Aorta (tissue), 5 donors: Measurements from ENCODE around the gene JPH4. TPM values are rescaled to one million over a fixed set of nuclear protein-coding genes. Genes with fewer than 3 reads are reported as not detected.

Source experiments
- ATAC-seq: fragments of 200-7000 bp; cut with Tn5 transposase; one replicate; pipeline ENCODE4 v1.9.1; 2022; ENCODE audit warnings: moderate library complexity; ENCODE audit not compliant: low FRiP score
- DNase-seq, 2 donors: peaks; one replicate each; pipeline ENCODE4 v3.0.0-alpha.2; 2020
- H3K27ac ChIP-seq, 2 donors: one replicate each; pipeline ENCODE4 v1.5.1; 2013; ENCODE audit warnings: low read length in 2 of 2, mild to moderate bottlenecking in 2 of 2, moderate library complexity in 2 of 2, control low read depth in 1 of 2, inconsistent platforms in 1 of 2, low read depth in 1 of 2
- H3K27me3 ChIP-seq, 2 donors: one replicate each; pipeline ENCODE4 v1.6.1; 2013; ENCODE audit warnings: control low read depth in 1 of 2, low read length in 1 of 2, mild to moderate bottlenecking in 1 of 2, moderate library complexity in 1 of 2; ENCODE audit not compliant: insufficient read depth in 2 of 2, control insufficient read depth in 1 of 2
- H3K36me3 ChIP-seq, 2 donors: one replicate each; pipeline ENCODE4 v1.6.1; 2013; ENCODE audit warnings: control low read depth in 1 of 2, low read length in 1 of 2, mild to moderate bottlenecking in 1 of 2; ENCODE audit not compliant: insufficient read depth in 2 of 2, control insufficient read depth in 1 of 2
- H3K4me1 ChIP-seq, 2 donors: one replicate each; pipeline ENCODE4 v1.6.1; 2013; ENCODE audit warnings: low read length in 2 of 2, control low read depth in 1 of 2, mild to moderate bottlenecking in 1 of 2, moderate library complexity in 1 of 2; ENCODE audit not compliant: insufficient read depth in 2 of 2, control insufficient read depth in 1 of 2
- H3K4me3 ChIP-seq, 2 donors: one replicate each; pipeline ENCODE4 v1.5.1; 2013; ENCODE audit warnings: low read length in 2 of 2, control low read depth in 1 of 2, mild to moderate bottlenecking in 1 of 2
- H3K9me3 ChIP-seq: one replicate; pipeline ENCODE4 v1.6.1; 2013; ENCODE audit warnings: mild to moderate bottlenecking, low read length; ENCODE audit not compliant: control insufficient read depth
- WGBS, 2 donors: extraction: QIAGEN DNeasy Blood & Tissue Kit; methylation state at CpG; one replicate each; pipeline ENCODE4 v1.1.7; 2013; 5-methylcytosine and 5-hydroxymethylcytosine counted together
- intact Hi-C, 2 donors: fragments of 100-400 bp; cut with DNase I; formaldehyde crosslinking; loops; one replicate each; pipeline versions ENCODE4 v1.14.2 to v1.15.0; 2022
- long read RNA-seq, 2 donors: library from polyadenylated mRNA; unstranded; transcript quantifications; one replicate each; pipeline ENCODE4 v2.0.0, GENCODE V29; 2020 to 2021
- polyA plus RNA-seq, 2 donors: library from polyadenylated mRNA; stranded (reverse); fragments of 200-250 nt; gene quantifications; one replicate each; pipeline ENCODE4 v1.2.3, GENCODE V29; 2013
- total RNA-seq, 2 donors: library from RNA; stranded (reverse); fragmentation: NEBNext Ultra II Directional; extraction: Animal tissue kit (Norgen Biotek cat#: 25700); gene quantifications; one replicate each; pipeline ENCODE4 v1.2.1, GENCODE V29; 2021
- donor health status: healthy with polysubstance abuse.
- donor health status: Bipolar disorder and iron deficiency.
- donor health status: DM: no; HTN: no; CAD: no.
- donor health status: DM: no; HTN: no; CAD: no.
- donor health status: DM: yes; HTN: yes; CAD: no.

The JPH4 gene
- total RNA-seq = 1 to 10 TPM; 1.5 to 1.7 TPM
- under 1 TPM in 1 of 2 donors, not detected in 1; 0.23 TPM for polyA plus RNA-seq
- long read RNA-seq, donor 1, partial matches to known transcripts = 0 of 2 reads
- long read RNA-seq, donor 1, other reads (novel, unspliced or antisense) = 0 of 2 reads
- long read RNA-seq, donor 2, partial matches to known transcripts = 1 of 2 reads
- long read RNA-seq, donor 2, other reads (novel, unspliced or antisense) = 0 of 2 reads

DNA sequence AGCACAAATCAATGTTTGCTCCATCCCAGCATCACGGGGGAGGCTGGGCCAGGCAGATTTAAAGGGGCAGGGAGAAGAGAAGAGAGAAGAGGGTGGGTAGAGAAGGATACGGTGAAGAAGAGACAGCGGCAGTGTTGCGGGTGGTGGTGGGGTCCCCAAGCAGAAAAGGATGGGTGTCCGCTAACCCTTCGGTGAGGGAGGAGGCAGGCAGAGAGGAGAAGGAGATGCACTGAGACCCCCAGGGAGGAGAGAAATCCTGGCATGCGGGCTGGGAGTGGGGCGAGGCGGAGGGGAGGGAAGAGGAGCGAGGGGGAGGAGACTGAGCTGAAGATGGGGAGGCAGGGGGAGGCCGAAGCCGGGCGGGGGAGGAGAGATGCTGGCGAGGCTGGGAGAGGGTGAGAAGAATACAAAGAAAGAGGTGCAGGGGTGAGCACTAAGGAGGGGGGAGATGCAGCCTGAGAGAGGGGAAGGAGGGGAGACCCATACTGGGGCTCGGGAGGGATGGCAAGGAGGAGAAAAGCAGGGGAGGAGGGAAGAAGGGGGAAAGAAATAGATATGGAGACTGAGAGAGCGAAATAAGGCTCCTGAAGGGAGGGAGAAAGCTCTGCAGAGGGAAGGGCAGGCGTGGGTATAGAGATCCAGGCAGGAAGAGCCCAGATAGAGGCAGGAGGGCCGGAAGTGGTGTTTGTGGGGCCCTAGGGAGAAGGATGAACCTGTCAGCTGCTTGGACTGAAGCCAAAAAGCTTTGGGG lies at the start of gene JPH4:
TSS of gene JPH4 (minus strand) at position 231 of the 751 bp plus-strand sequence. CDS start 1,337 bp downstream, outside the sequence.
- ATAC-seq (no peak), DNase-seq (no peak)
- H3K36me3 ChIP-seq = no peaks in the 10 kb centered on the region
- 6 to 9% methylated on average over 18 of the region's 18 CpGs for WGBS, 2 donors
- no peak within 1 kb of the TSS for H3K27ac ChIP-seq
- intact Hi-C loops = no loop called here
- H3K4me3 ChIP-seq = no peak within 1 kb of the TSS
- no peaks in the 10 kb centered on the region for H3K27me3 ChIP-seq
- no peaks in the 10 kb centered on the region for H3K4me1 ChIP-seq
- no peaks in the 10 kb centered on the region for H3K9me3 ChIP-seq

DNA sequence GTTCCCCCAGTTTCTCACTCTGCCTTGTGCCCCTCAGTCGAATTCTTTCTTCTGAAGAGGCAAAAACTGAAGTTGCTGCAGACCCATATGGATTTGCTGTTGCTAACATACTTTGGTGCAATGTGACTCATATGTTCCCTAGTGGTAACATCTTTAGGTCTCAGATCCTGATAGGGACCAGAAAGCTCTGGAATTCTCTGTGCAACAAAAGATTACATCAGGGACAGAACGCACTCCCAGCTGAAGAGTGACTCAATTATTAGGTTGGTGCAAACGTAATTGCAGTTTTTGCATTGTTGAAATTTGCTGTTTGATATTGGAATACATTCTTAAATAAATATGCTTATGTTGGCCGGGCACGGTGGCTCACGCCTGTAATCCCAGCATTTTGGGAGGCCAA lies 49.4 kb upstream of the JPH4 start:
- Histone ChIP-seq H3K9me3 (no peaks in the 10 kb centered on the region), H3K36me3 (no peaks in the 10 kb centered on the region), H3K4me3 (no peak overlapping the region), H3K4me1 (no peaks in the 10 kb centered on the region), H3K27me3 (no peaks in the 10 kb centered on the region), H3K27ac (no peak overlapping the region)
- DNase-seq (no peak), ATAC-seq (no peak)
- intact Hi-C loops = no loop called here
- WGBS, 2 donors = 70 to 78% methylated on average over 6 of the region's 6 CpGs

DNA sequence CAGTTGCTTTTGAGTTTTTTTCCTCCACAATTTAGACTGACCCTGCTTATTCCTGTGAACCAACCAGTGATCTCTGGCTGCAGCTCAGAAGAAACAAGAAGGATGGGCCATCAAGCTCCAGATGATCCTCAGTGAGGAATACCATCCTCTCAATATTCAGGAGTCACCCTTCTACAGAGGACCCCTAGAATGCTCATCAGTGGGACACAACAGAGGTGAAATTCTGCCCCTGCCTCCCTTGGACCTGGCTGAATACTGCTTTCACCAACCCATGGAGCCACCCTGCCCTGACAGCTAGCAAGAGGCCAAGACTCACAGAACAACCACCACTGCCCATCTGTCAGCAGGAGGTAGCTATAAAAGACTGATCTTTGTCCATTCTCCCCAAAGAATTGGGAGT lies 48.4 kb upstream of the JPH4 start:
- no peaks in the 10 kb centered on the region for H3K4me1 ChIP-seq
- no peaks in the 10 kb centered on the region for H3K36me3 ChIP-seq
- ATAC-seq = no peak
- H3K9me3 ChIP-seq = no peaks in the 10 kb centered on the region
- H3K27me3 ChIP-seq = no peaks in the 10 kb centered on the region
- intact Hi-C loops = no loop called here
- H3K27ac ChIP-seq = no peak overlapping the region
- no peak overlapping the region for H3K4me3 ChIP-seq
- DNase-seq = no peak

GRCh38 chr14:23624830-23625404 lies 46.3 kb upstream of the JPH4 start:
- no peaks in the 10 kb centered on the region for H3K4me1 ChIP-seq
- H3K27ac ChIP-seq = no peak overlapping the region
- no peak overlapping the region for H3K4me3 ChIP-seq
- no peaks in the 10 kb centered on the region for H3K27me3 ChIP-seq
- H3K9me3 ChIP-seq = no peaks in the 10 kb centered on the region
- H3K36me3 ChIP-seq = no peaks in the 10 kb centered on the region
- intact Hi-C loops = no loop called here
- DNase-seq (no peak), ATAC-seq (no peak)
- 91 to 93% methylated on average over 3 of the region's 3 CpGs for WGBS, 2 donors

GRCh38 chr14:23623962-23624361 lies 45.4 kb upstream of the JPH4 start:
- intact Hi-C loops = no loop called here
- Histone ChIP-seq H3K27ac (no peak overlapping the region), H3K9me3 (no peaks in the 10 kb centered on the region), H3K4me1 (no peaks in the 10 kb centered on the region), H3K27me3 (no peaks in the 10 kb centered on the region), H3K36me3 (no peaks in the 10 kb centered on the region), H3K4me3 (no peak overlapping the region)
- ATAC-seq = no peak
- DNase-seq = no peak

DNA sequence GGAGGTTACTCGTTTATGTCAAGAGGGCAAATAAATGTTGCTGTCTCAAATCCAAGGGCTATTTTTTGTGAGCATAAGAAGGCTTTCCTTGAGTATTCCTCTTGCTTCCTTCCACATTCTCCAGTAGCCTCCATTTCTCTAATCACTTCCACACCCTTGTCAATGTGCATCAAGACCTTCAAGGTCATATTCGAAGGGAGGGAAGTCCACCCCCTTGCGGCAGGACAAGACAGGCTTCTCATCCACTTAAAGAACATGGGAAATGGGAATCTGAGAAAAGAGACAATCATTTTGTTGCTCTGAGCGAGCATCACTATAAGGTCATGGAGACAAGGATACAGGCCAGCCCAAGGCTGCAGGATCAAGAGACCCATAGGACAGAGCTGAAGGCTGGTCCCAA lies 44.4 kb upstream of the JPH4 start:
- no peak for DNase-seq
- Histone ChIP-seq H3K4me3 (no peak overlapping the region), H3K36me3 (no peaks in the 10 kb centered on the region), H3K9me3 (no peaks in the 10 kb centered on the region), H3K4me1 (no peaks in the 10 kb centered on the region), H3K27ac (no peak overlapping the region), H3K27me3 (no peaks in the 10 kb centered on the region)
- intact Hi-C loops = no loop called here
- 82 to 83% methylated on average over 4 of the region's 4 CpGs for WGBS, 2 donors
- no peak for ATAC-seq

GRCh38 chr14:23621932-23622730 lies 43.5 kb upstream of the JPH4 start:
- Histone ChIP-seq H3K4me1 (no peaks in the 10 kb centered on the region), H3K27me3 (no peaks in the 10 kb centered on the region), H3K36me3 (no peaks in the 10 kb centered on the region), H3K4me3 (no peak overlapping the region), H3K9me3 (no peaks in the 10 kb centered on the region), H3K27ac (no peak overlapping the region)
- WGBS, 2 donors = 80% methylated on average over 4 of the region's 4 CpGs
- no peak for ATAC-seq
- intact Hi-C loops = no loop called here
- no peak for DNase-seq

DNA sequence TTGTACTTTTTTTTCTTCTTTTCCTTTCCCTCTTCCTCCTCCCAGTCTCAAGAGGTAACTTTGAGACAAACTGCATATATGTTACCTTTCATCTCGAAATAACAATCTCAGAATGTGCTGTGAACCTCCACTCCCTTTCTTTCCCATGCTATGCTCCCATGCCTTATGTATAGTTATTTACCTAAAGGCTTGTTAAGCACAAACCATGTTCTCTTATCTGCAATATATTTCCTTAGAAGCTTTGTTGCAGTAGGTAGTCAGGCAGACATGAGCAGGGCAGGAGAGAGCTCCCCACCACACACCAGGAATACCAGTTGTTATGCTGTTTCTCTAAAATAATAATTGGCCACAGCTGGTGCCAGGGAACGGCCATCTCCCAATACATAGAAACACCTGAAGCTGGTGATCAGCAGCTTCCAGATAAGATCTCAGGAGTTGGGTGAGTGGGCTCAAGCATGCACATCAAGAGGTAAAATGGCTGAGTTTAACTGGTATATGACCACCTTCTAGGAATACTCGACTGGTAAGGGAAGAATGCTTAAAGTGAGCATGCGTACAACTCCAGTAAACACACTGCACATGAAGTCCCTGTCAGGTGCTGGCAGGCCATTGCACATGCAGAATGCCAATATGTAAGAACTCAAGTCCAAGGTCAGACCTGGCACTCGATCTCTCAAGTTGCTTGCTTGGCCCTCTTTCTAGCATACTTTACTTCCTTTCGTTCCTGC lies 42.8 kb upstream of the JPH4 start:
- WGBS, 2 donors = 57% methylated on average over 6 of the region's 6 CpGs
- Histone ChIP-seq H3K27ac (no peak overlapping the region), H3K27me3 (no peaks in the 10 kb centered on the region), H3K4me1 (no peaks in the 10 kb centered on the region), H3K4me3 (no peak overlapping the region), H3K9me3 (no peaks in the 10 kb centered on the region), H3K36me3 (no peaks in the 10 kb centered on the region)
- DNase-seq = no peak
- intact Hi-C loops = no loop called here
- ATAC-seq = no peak
